ENCODE data around the gene CNGA1. TPM values are rescaled to one million over a fixed set of nuclear protein-coding genes. Genes with fewer than 3 reads are reported as not detected.

The CNGA1 gene
- total and polyA plus RNA-seq, 2 experiments from 2014 or later, result 0.54 to 1.9 TPM

DNA sequence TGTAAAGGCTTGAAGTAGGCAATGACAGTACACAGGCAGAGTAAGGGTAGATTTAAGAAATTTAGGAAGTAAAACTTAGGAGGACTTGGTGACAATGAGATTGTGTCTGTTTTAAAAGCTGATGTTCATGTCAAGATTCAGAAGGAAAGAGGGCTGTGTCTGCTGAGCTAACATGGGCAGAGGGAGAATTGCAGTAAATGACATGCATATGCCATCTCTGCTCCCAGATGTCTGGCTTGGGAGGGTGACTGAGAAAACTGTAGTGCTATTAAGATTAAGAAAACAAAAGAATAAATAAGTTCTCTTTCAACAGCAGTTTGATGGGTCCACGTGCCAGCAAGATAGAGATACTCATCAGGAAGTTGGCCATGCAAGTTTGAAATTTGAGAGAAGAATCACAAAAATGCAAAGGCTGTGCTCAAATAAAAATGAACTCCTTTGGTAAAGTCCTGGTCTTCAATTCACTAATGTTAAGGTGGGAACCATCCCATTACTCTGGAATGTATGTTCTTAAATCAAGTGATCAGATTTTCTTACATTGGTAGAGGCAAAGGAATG, 109.3 kb downstream of the CNGA1 start:
- TF ChIP-seq, protein P1, sequence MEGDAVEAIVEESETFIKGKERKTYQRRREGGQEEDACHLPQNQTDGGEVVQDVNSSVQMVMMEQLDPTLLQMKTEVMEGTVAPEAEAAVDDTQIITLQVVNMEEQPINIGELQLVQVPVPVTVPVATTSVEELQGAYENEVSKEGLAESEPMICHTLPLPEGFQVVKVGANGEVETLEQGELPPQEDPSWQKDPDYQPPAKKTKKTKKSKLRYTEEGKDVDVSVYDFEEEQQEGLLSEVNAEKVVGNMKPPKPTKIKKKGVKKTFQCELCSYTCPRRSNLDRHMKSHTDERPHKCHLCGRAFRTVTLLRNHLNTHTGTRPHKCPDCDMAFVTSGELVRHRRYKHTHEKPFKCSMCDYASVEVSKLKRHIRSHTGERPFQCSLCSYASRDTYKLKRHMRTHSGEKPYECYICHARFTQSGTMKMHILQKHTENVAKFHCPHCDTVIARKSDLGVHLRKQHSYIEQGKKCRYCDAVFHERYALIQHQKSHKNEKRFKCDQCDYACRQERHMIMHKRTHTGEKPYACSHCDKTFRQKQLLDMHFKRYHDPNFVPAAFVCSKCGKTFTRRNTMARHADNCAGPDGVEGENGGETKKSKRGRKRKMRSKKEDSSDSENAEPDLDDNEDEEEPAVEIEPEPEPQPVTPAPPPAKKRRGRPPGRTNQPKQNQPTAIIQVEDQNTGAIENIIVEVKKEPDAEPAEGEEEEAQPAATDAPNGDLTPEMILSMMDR (IDR thresholded peaks at IDR 0.05; ENCODE audit: low read depth, low read length), result no peak
- no peak overlapping the region for H3K27ac ChIP-seq
- no peaks in the 10 kb centered on the region for H3K9me3 ChIP-seq (ENCODE audit: low read depth)
- peaks cover 6% of the 10 kb centered on the region for H3K4me1 ChIP-seq (ENCODE audit: low read depth)
- peaks cover 58% of the 10 kb centered on the region for H3K36me3 ChIP-seq
- H3K27me3 ChIP-seq, result no peaks in the 10 kb centered on the region
- no peak for DNase-seq (ENCODE audit: low read depth in 1 of 2, low spot score in 1 of 2)
- no peak overlapping the region for H3K4me3 ChIP-seq

- Histone ChIP-seq H3K4me1 (ENCODE audit: low read depth) (no peaks in the 10 kb centered on the region), H3K27ac (no peak overlapping the region), H3K36me3 (peaks cover 76% of the 10 kb centered on the region), H3K27me3 (no peaks in the 10 kb centered on the region), H3K9me3 (ENCODE audit: low read depth) (no peaks in the 10 kb centered on the region), H3K4me3 (no peak overlapping the region)
- DNase-seq (ENCODE audit: low read depth in 1 of 2, low spot score in 1 of 2), result no peak
- TF ChIP-seq, protein P1 (IDR thresholded peaks at IDR 0.05; ENCODE audit: low read depth, low read length), result no peak
These were observed 116.8 kb downstream of the CNGA1 start for GRCh38 chr4:47899639-47900038.

DNA sequence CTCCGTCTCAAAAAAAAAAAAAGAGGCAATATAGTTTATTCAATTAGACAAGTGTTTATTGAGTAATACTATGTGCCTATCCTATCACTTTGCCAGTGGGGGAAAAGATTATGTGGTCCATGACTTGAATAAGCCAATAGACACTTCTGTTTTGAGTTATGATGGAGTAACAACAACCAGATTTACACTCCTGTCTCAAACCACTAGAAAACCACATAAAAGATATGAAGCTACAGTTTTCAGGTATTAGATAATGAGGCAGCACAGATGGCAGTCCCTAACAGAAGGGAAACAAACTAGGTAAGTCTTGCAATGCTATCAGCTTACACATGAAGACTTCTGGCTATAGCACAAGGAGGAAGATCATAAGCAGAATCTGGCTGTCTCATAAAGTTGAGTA, 124.6 kb downstream of the CNGA1 start:
- no peak overlapping the region for H3K4me3 ChIP-seq
- no peaks in the 10 kb centered on the region for H3K9me3 ChIP-seq (ENCODE audit: low read depth)
- no peaks in the 10 kb centered on the region for H3K27me3 ChIP-seq
- H3K4me1 ChIP-seq (ENCODE audit: low read depth), result no peaks in the 10 kb centered on the region
- H3K27ac ChIP-seq, result no peak overlapping the region
- TF ChIP-seq, protein P1 (IDR thresholded peaks at IDR 0.05; ENCODE audit: low read depth, low read length), result no peak
- peaks cover 62% of the 10 kb centered on the region for H3K36me3 ChIP-seq
- no peak for DNase-seq (ENCODE audit: low read depth in 1 of 2, low spot score in 1 of 2)

Other genes starting within 250 kb of the CNGA1 start
- gene CORIN, start 178.6 kb downstream of the CNGA1 start, total RNA-seq, result 118 and 169 TPM in 2 replicates
- 110 and 168 TPM in 2 replicates for gene CORIN, start 178.6 kb downstream of the CNGA1 start, polyA plus RNA-seq
- gene NFXL1, start 102.1 kb downstream of the CNGA1 start, total RNA-seq, result 7.4 and 14.4 TPM in 2 replicates
- gene NFXL1, start 102.1 kb downstream of the CNGA1 start, polyA plus RNA-seq, result 8.6 and 17.0 TPM in 2 replicates
- 3.6 and 8.5 TPM in 2 replicates for gene NIPAL1, start 91 bp upstream of the CNGA1 start, total RNA-seq
- 2.1 and 5.5 TPM in 2 replicates for gene NIPAL1, start 91 bp upstream of the CNGA1 start, polyA plus RNA-seq
- gene TXK, start 117.6 kb upstream of the CNGA1 start, total RNA-seq, result 0.67 and 0.83 TPM in 2 replicates
- 0.93 TPM in 1 of 2 replicates, not detected in the other for gene TXK, start 117.6 kb upstream of the CNGA1 start, polyA plus RNA-seq

All from cardiac muscle cell (in vitro differentiated cells and primary cell).